Measurements from ENCODE around the gene LPXN.

LPXN gene

DNA sequence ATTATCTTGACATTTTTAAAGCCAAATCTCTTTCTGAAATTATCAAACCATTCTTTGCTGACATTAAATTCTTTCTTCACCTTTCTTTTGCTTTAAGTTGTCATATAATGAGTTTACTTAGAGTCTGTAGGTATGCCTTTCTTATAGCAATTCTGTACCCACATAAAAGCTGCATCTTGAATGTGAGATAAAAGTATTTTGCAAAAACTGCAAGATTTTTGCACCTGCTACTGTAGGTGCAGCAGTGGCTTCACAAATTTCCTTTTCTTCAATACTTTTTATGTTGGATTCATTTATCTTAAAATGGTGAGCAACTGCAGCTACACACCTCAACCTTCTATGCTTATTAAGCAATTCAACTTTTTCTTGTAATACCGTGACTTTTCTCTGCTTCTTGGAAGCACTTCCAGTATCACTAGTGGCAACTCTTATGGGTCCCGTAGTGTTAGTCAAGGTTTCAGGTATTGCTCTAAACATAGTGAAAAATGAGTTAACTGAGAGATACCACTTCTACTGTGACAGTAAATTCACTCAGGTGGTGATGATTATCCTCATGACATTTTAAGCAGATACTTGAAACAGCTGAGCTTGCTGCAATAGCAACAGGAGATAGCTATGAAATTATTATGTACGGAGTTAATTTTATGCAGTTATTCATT, 22.0 kb upstream of the LPXN start:
- H3K18ac ChIP-seq (ENCODE audit: low read length), result no peak overlapping the region
- no peak for DNase-seq (ENCODE audit: low spot score)
- H2AK5ac ChIP-seq (ENCODE audit: low read depth, low read length), result no peak overlapping the region
- H3K4me2 ChIP-seq (ENCODE audit: insufficient read depth, low read length, poor library complexity, severe bottlenecking), result no peak overlapping the region
- H2BK12ac ChIP-seq (ENCODE audit: low read length), result no peak overlapping the region
- H3K9ac ChIP-seq (ENCODE audit: low read depth, low read length, poor library complexity), result no peak overlapping the region
- H3K9me3 ChIP-seq (replicated peaks in 1 of 2; ENCODE audit: control insufficient read depth in 2 of 2, insufficient read depth in 1 of 2, low read depth in 1 of 2, low read length in 2 of 2), result no peaks in the 10 kb centered on the region
- H2AFZ ChIP-seq (ENCODE audit: low read length), result no peak overlapping the region
- H3K27me3 ChIP-seq (ENCODE audit: control insufficient read depth in 3 of 3, insufficient read depth in 3 of 3, low read depth in 1 of 3, low read length in 3 of 3), result no peaks in the 10 kb centered on the region
- no peak overlapping the region for H4K91ac ChIP-seq (ENCODE audit: low read depth, low read length, poor library complexity)
- H3K23ac ChIP-seq (ENCODE audit: low read depth, low read length, poor library complexity), result no peak overlapping the region
- WGBS, 2 donors (ENCODE audit: extremely low coverage in 2 of 2, insufficient read length in 2 of 2, insufficient replicate concordance in 1 of 2), result no CpG with 5 or more reads among the region's 3 CpGs
- no peak overlapping the region for H2BK15ac ChIP-seq (ENCODE audit: low read length)
- no peak overlapping the region for H3K4me3 ChIP-seq (ENCODE audit: low read length in 2 of 2)
- peaks cover 0 to 2% of the 10 kb centered on the region in 2 donors for H3K4me1 ChIP-seq (ENCODE audit: control insufficient read depth in 2 of 2, insufficient read depth in 1 of 2, low read depth in 1 of 2, low read length in 2 of 2)
- no peak overlapping the region for H2BK120ac ChIP-seq (ENCODE audit: low read depth, low read length)
- no peak overlapping the region for H3K14ac ChIP-seq (ENCODE audit: low read length)
- H3K79me1 ChIP-seq (ENCODE audit: low read depth, low read length), result peaks cover 2% of the 10 kb centered on the region
- no peak overlapping the region for H3K27ac ChIP-seq (replicated peaks; ENCODE audit: low read length)
- H3K36me3 ChIP-seq (replicated peaks in 1 of 2; ENCODE audit: control insufficient read depth in 2 of 2, insufficient read depth in 2 of 2, low read length in 2 of 2), result peaks cover 0 to 64% of the 10 kb centered on the region in 2 donors
- H2BK5ac ChIP-seq (ENCODE audit: low read length), result no peak overlapping the region
- H3K4ac ChIP-seq (ENCODE audit: low read length), result no peak overlapping the region
- no peak overlapping the region for H4K8ac ChIP-seq (ENCODE audit: low read depth, low read length)

- Histone ChIP-seq H3K23ac (ENCODE audit: low read depth, low read length, poor library complexity) (no peak overlapping the region), H4K8ac (ENCODE audit: low read depth, low read length) (no peak overlapping the region), H3K9ac (ENCODE audit: low read depth, low read length, poor library complexity) (no peak overlapping the region), H2AK5ac (ENCODE audit: low read depth, low read length) (no peak overlapping the region), H3K14ac (ENCODE audit: low read length) (no peak overlapping the region), H3K4me3 (ENCODE audit: low read length in 2 of 2) (no peak overlapping the region), H2BK120ac (ENCODE audit: low read depth, low read length) (no peak overlapping the region), H3K9me3 (replicated peaks in 1 of 2; ENCODE audit: control insufficient read depth in 2 of 2, insufficient read depth in 1 of 2, low read depth in 1 of 2, low read length in 2 of 2) (no peaks in the 10 kb centered on the region), H3K79me1 (ENCODE audit: low read depth, low read length) (peaks cover 2% of the 10 kb centered on the region), H2BK5ac (ENCODE audit: low read length) (no peak overlapping the region), H3K27me3 (ENCODE audit: control insufficient read depth in 3 of 3, insufficient read depth in 3 of 3, low read depth in 1 of 3, low read length in 3 of 3) (no peaks in the 10 kb centered on the region), H3K36me3 (replicated peaks in 1 of 2; ENCODE audit: control insufficient read depth in 2 of 2, insufficient read depth in 2 of 2, low read length in 2 of 2) (peaks cover 0 to 64% of the 10 kb centered on the region in 2 donors), H3K27ac (replicated peaks; ENCODE audit: low read length) (no peak overlapping the region), H2BK15ac (ENCODE audit: low read length) (no peak overlapping the region), H3K4me2 (ENCODE audit: insufficient read depth, low read length, poor library complexity, severe bottlenecking) (no peak overlapping the region), H2AFZ (ENCODE audit: low read length) (no peak overlapping the region), H3K4ac (ENCODE audit: low read length) (no peak overlapping the region), H2BK12ac (ENCODE audit: low read length) (no peak overlapping the region), H3K4me1 (ENCODE audit: control insufficient read depth in 2 of 2, insufficient read depth in 1 of 2, low read depth in 1 of 2, low read length in 2 of 2) (peaks cover 0 to 2% of the 10 kb centered on the region in 2 donors), H3K18ac (ENCODE audit: low read length) (no peak overlapping the region), H4K91ac (ENCODE audit: low read depth, low read length, poor library complexity) (no peak overlapping the region)
- no peak for DNase-seq (ENCODE audit: low spot score)
- no CpG with 5 or more reads among the region's 3 CpGs for whole genome bisulfite sequencing, 2 donors (ENCODE audit: extremely low coverage in 2 of 2, insufficient read length in 2 of 2, insufficient replicate concordance in 1 of 2)
Measured at GRCh38 chr11:58596621-58597020, 21.0 kb upstream of the LPXN start.

DNA sequence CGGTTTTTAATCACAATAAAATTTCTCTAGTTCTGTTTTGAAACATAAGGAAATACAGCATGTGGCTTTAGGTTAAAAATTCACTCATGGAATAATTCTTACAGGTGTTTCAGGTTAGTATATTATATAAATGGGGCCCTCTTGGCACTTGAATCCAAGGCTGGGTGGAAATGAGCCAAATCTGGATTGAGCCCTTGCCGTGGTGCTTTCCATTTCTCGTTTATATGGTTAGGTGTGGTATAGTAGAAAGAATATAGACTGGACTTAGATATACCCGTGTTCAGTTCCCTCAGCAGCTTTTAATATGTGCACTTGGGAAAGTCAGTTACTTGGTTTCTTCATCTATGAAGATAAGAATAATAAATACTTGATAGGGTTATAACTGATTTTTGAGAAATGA, 19.2 kb upstream of the LPXN start:
- no peak overlapping the region for H3K18ac ChIP-seq (ENCODE audit: low read length)
- no peak overlapping the region for H3K23ac ChIP-seq (ENCODE audit: low read depth, low read length, poor library complexity)
- H3K9me3 ChIP-seq (replicated peaks in 1 of 2; ENCODE audit: control insufficient read depth in 2 of 2, insufficient read depth in 1 of 2, low read depth in 1 of 2, low read length in 2 of 2), result no peaks in the 10 kb centered on the region
- no peak for DNase-seq (ENCODE audit: low spot score)
- H3K4ac ChIP-seq (ENCODE audit: low read length), result no peak overlapping the region
- no peak overlapping the region for H4K8ac ChIP-seq (ENCODE audit: low read depth, low read length)
- no peak overlapping the region for H3K4me3 ChIP-seq (ENCODE audit: low read length in 2 of 2)
- H2BK15ac ChIP-seq (ENCODE audit: low read length), result no peak overlapping the region
- no peaks in the 10 kb centered on the region for H3K4me1 ChIP-seq (ENCODE audit: control insufficient read depth in 2 of 2, insufficient read depth in 1 of 2, low read depth in 1 of 2, low read length in 2 of 2)
- peaks cover 2% of the 10 kb centered on the region for H3K79me1 ChIP-seq (ENCODE audit: low read depth, low read length)
- no peak overlapping the region for H3K14ac ChIP-seq (ENCODE audit: low read length)
- no peak overlapping the region for H2BK120ac ChIP-seq (ENCODE audit: low read depth, low read length)
- no CpG with 5 or more reads among the region's 4 CpGs for WGBS, 2 donors (ENCODE audit: extremely low coverage in 2 of 2, insufficient read length in 2 of 2, insufficient replicate concordance in 1 of 2)
- H2AFZ ChIP-seq (ENCODE audit: low read length), result no peak overlapping the region
- no peak overlapping the region for H2AK5ac ChIP-seq (ENCODE audit: low read depth, low read length)
- no peak overlapping the region for H3K27ac ChIP-seq (replicated peaks; ENCODE audit: low read length)
- H2BK12ac ChIP-seq (ENCODE audit: low read length), result no peak overlapping the region
- no peak overlapping the region for H2BK5ac ChIP-seq (ENCODE audit: low read length)
- H3K27me3 ChIP-seq (ENCODE audit: control insufficient read depth in 3 of 3, insufficient read depth in 3 of 3, low read depth in 1 of 3, low read length in 3 of 3), result no peaks in the 10 kb centered on the region
- no peak overlapping the region for H3K4me2 ChIP-seq (ENCODE audit: insufficient read depth, low read length, poor library complexity, severe bottlenecking)
- peaks cover 0 to 78% of the 10 kb centered on the region in 2 donors for H3K36me3 ChIP-seq (replicated peaks in 1 of 2; ENCODE audit: control insufficient read depth in 2 of 2, insufficient read depth in 2 of 2, low read length in 2 of 2)
- no peak overlapping the region for H4K91ac ChIP-seq (ENCODE audit: low read depth, low read length, poor library complexity)
- H3K9ac ChIP-seq (ENCODE audit: low read depth, low read length, poor library complexity), result no peak overlapping the region

GRCh38 chr11:58592760-58593472, 17.3 kb upstream of the LPXN start:
- Histone ChIP-seq H3K18ac (ENCODE audit: low read length) (no peak overlapping the region), H3K36me3 (replicated peaks in 1 of 2; ENCODE audit: control insufficient read depth in 2 of 2, insufficient read depth in 2 of 2, low read length in 2 of 2) (peaks cover 0 to 79% of the 10 kb centered on the region in 2 donors), H2AK5ac (ENCODE audit: low read depth, low read length) (no peak overlapping the region), H3K14ac (ENCODE audit: low read length) (no peak overlapping the region), H3K27me3 (ENCODE audit: control insufficient read depth in 3 of 3, insufficient read depth in 3 of 3, low read depth in 1 of 3, low read length in 3 of 3) (no peaks in the 10 kb centered on the region), H3K23ac (ENCODE audit: low read depth, low read length, poor library complexity) (no peak overlapping the region), H4K8ac (ENCODE audit: low read depth, low read length) (no peak overlapping the region), H3K79me1 (ENCODE audit: low read depth, low read length) (peaks cover 2% of the 10 kb centered on the region), H3K4ac (ENCODE audit: low read length) (no peak overlapping the region), H3K4me2 (ENCODE audit: insufficient read depth, low read length, poor library complexity, severe bottlenecking) (no peak overlapping the region), H2BK15ac (ENCODE audit: low read length) (no peak overlapping the region), H4K91ac (ENCODE audit: low read depth, low read length, poor library complexity) (no peak overlapping the region), H3K27ac (replicated peaks; ENCODE audit: low read length) (no peak overlapping the region), H3K9ac (ENCODE audit: low read depth, low read length, poor library complexity) (no peak overlapping the region), H2BK12ac (ENCODE audit: low read length) (no peak overlapping the region), H3K9me3 (replicated peaks in 1 of 2; ENCODE audit: control insufficient read depth in 2 of 2, insufficient read depth in 1 of 2, low read depth in 1 of 2, low read length in 2 of 2) (no peaks in the 10 kb centered on the region), H2AFZ (ENCODE audit: low read length) (no peak overlapping the region), H3K4me1 (ENCODE audit: control insufficient read depth in 2 of 2, insufficient read depth in 1 of 2, low read depth in 1 of 2, low read length in 2 of 2) (no peaks in the 10 kb centered on the region), H2BK5ac (ENCODE audit: low read length) (no peak overlapping the region), H2BK120ac (ENCODE audit: low read depth, low read length) (no peak overlapping the region), H3K4me3 (ENCODE audit: low read length in 2 of 2) (no peak overlapping the region)
- no peak for DNase-seq (ENCODE audit: low spot score)
- WGBS, 2 donors (ENCODE audit: extremely low coverage in 2 of 2, insufficient read length in 2 of 2, insufficient replicate concordance in 1 of 2), result no CpG with 5 or more reads among the region's 5 CpGs

All from neuronal stem cell (in vitro differentiated cells).